Measurements from ENCODE around the gene CCL16. TPM values are rescaled to one million over a fixed set of nuclear protein-coding genes. Genes with fewer than 3 reads are reported as not detected.

CCL16 gene
- total and polyA plus RNA-seq, 4 donors = 0.14 to 0.20 (median 0.18) TPM; not detected in 1

- H3K4me1 ChIP-seq (ENCODE audit: control insufficient read depth in 5 of 5, insufficient read depth in 5 of 5, low read length in 5 of 5) = no peaks in the 10 kb centered on the region
- no peak for DNase-seq
- no peak for TF ChIP-seq CTCF (IDR thresholded peaks at IDR 0.05; ENCODE audit: control extremely low read depth, extremely low read depth)
- no peak overlapping the region for H3K4me3 ChIP-seq
- H3K27me3 ChIP-seq (ENCODE audit: control insufficient read depth in 3 of 3, insufficient read depth in 3 of 3, low read length in 2 of 3) = no peaks in the 10 kb centered on the region
- no peak overlapping the region for H3K9ac ChIP-seq (ENCODE audit: insufficient read depth in 1 of 2, low read length in 2 of 2)
- ATAC-seq (ENCODE audit: insufficient read depth, low FRiP score) = no peak
- peaks cover 0 to 14% (median 4%) of the 10 kb centered on the region in 4 donors for H3K9me3 ChIP-seq (ENCODE audit: control insufficient read depth in 4 of 4, insufficient read depth in 3 of 4, low read length in 3 of 4)
- no peaks in the 10 kb centered on the region for H3K36me3 ChIP-seq (ENCODE audit: control insufficient read depth in 4 of 4, insufficient read depth in 4 of 4, low read length in 4 of 4)
- WGBS, 2 donors = 88% methylated on average over 14 of the region's 14 CpGs
- H3K27ac ChIP-seq (ENCODE audit: low read depth in 1 of 2, low read length in 1 of 2) = no peak overlapping the region
Observed at GRCh38 chr17:36008998-36009665, 27.8 kb upstream of the CCL16 start.

GRCh38 chr17:36004594-36005108 is 23.4 kb upstream of the CCL16 start:
- TF ChIP-seq CTCF (IDR thresholded peaks at IDR 0.05; ENCODE audit: control extremely low read depth, extremely low read depth) = no peak
- Histone ChIP-seq H3K4me1 (ENCODE audit: control insufficient read depth in 5 of 5, insufficient read depth in 5 of 5, low read length in 5 of 5) (peaks cover 0 to 9% (median 0%) of the 10 kb centered on the region in 5 donors), H3K27me3 (ENCODE audit: control insufficient read depth in 3 of 3, insufficient read depth in 3 of 3, low read length in 2 of 3) (no peaks in the 10 kb centered on the region), H3K9me3 (ENCODE audit: control insufficient read depth in 4 of 4, insufficient read depth in 3 of 4, low read length in 3 of 4) (peaks cover 0 to 3% (median 1%) of the 10 kb centered on the region in 4 donors), H3K27ac (ENCODE audit: low read depth in 1 of 2, low read length in 1 of 2) (no peak overlapping the region), H3K4me3 (no peak overlapping the region), H3K36me3 (ENCODE audit: control insufficient read depth in 4 of 4, insufficient read depth in 4 of 4, low read length in 4 of 4) (no peaks in the 10 kb centered on the region), H3K9ac (ENCODE audit: insufficient read depth in 1 of 2, low read length in 2 of 2) (no peak overlapping the region)
- DNase-seq (no peak), ATAC-seq (ENCODE audit: insufficient read depth, low FRiP score) (no peak)
- 30 to 41% methylated on average over 4 of the region's 4 CpGs for WGBS, 2 donors

- WGBS, 2 donors = 92 to 95% methylated on average over 7 of the region's 7 CpGs
- no peak for DNase-seq
Observed at GRCh38 chr17:36002631-36003030, 21.3 kb upstream of the CCL16 start.

More at GRCh38 chr17:36002631-36003030, 21.3 kb upstream of the CCL16 start:
- TF ChIP-seq CTCF (IDR thresholded peaks at IDR 0.05; ENCODE audit: control extremely low read depth, extremely low read depth) = no peak
- no peaks in the 10 kb centered on the region for H3K36me3 ChIP-seq (ENCODE audit: control insufficient read depth in 4 of 4, insufficient read depth in 4 of 4, low read length in 4 of 4)
- no peak for ATAC-seq (ENCODE audit: insufficient read depth, low FRiP score)
- no peak overlapping the region for H3K9ac ChIP-seq (ENCODE audit: insufficient read depth in 1 of 2, low read length in 2 of 2)
- no peak overlapping the region for H3K4me3 ChIP-seq
- no peak overlapping the region for H3K27ac ChIP-seq (ENCODE audit: low read depth in 1 of 2, low read length in 1 of 2)
- H3K9me3 ChIP-seq (ENCODE audit: control insufficient read depth in 4 of 4, insufficient read depth in 3 of 4, low read length in 3 of 4) = no peaks in the 10 kb centered on the region
- H3K4me1 ChIP-seq (ENCODE audit: control insufficient read depth in 5 of 5, insufficient read depth in 5 of 5, low read length in 5 of 5) = peaks cover 0 to 9% (median 0%) of the 10 kb centered on the region in 5 donors
- no peaks in the 10 kb centered on the region for H3K27me3 ChIP-seq (ENCODE audit: control insufficient read depth in 3 of 3, insufficient read depth in 3 of 3, low read length in 2 of 3)
